TTC549 (cell line): Measurements from ENCODE around the gene KRT7.
"Not testable (repeated sequence)": the region's sequence is repeated elsewhere in the genome, so short reads cannot be mapped to it uniquely, and the experiment has no call there.

Experiments used
- FAIRE-seq: peaks from 2 replicates; lab custom pipeline; 2012; peaks lifted over from hg19 to GRCh38; lab: Jason Lieb, UNC

KRT7 gene

GRCh38 chr12:52257074-52257551, 24.1 kb downstream of the KRT7 start:
- no peak for FAIRE-seq

- FAIRE-seq = not testable (repeated sequence)
Measured at GRCh38 chr12:52257922-52258321, 24.9 kb downstream of the KRT7 start.

- no peak for FAIRE-seq
Measured at GRCh38 chr12:52258335-52258901, 25.4 kb downstream of the KRT7 start.

DNA sequence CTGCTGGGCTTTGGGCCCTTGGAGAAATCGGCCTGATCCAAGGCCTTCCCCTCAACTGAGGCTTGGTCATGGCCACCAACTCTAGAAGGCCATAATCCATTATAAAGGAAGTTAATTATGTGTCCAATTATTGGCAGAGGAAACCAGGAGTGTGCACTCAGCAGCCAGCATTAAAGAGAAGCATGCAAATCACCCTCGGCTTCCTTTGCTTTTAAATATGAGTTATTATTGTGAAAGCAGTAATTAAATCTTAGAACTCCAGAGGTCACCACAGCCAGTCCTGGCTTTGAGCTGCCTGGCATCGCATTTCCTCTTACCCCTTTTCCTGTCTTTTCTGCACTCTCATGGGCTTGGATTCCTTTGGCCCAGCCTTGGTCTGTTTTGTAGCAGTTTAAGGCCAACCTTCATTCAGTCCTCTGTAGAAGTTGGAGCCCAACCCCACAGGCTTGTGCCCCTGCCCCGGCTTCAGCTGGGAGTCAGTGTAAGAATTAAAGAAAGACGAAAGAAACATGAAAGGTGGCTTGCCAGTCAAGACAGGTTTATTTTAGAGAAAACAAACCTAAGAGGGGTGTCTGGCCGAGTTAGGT, 26.7 kb downstream of the KRT7 start:
- FAIRE-seq = no peak

- FAIRE-seq = no peak
Measured at GRCh38 chr12:52260361-52261207, 27.5 kb downstream of the KRT7 start.

GRCh38 chr12:52261208-52261484, 28.1 kb downstream of the KRT7 start:
- FAIRE-seq = no peak

DNA sequence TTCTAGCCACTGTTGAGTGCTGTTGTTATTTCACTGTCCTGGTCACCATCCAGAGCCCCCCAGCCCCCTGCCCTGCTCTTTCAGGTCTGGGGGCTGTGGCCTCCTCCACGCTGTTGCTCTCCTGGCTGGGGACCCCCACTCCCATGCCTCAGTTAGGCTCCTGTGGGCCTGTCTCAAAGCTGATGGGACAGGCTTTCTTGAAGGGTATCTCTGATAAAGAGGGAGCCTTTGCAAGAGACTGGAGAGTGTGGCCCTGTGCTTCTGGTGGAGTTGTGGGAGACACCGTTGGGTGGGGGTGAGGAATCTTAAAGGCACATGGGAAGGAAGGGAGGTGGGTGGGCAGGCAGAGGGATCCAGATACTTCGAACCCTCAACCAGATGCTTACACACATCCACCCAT, 29.2 kb downstream of the KRT7 start:
- FAIRE-seq = no peak

- no peak for FAIRE-seq
Measured at GRCh38 chr12:52263761-52264434, 30.9 kb downstream of the KRT7 start.

GRCh38 chr12:52264435-52264825, 31.4 kb downstream of the KRT7 start:
- FAIRE-seq = no peak

- FAIRE-seq = no peak
Measured at GRCh38 chr12:52266514-52266913, 33.5 kb downstream of the KRT7 start.

DNA sequence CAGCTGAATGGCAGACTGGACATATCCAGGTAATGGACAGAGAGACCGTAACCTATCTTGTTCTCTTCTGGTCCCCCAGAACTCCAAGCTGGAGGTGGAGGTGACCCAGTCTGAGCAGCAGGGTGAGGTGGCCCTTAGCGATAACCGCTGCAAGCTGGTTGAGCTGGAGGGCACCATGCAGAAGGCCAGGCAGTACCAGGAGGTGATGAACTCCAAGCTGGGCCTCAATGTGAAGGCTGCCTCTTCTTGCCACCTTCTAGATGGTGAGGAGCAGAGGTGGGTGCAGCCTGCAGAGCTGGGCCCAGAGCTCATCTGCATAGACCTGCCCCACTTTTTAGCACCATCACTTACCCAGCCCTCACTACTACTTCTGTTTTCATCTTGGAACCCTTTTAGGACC, 34.2 kb downstream of the KRT7 start:
- no peak for FAIRE-seq

GRCh38 chr12:52267699-52268098, 34.7 kb downstream of the KRT7 start:
- no peak for FAIRE-seq

DNA sequence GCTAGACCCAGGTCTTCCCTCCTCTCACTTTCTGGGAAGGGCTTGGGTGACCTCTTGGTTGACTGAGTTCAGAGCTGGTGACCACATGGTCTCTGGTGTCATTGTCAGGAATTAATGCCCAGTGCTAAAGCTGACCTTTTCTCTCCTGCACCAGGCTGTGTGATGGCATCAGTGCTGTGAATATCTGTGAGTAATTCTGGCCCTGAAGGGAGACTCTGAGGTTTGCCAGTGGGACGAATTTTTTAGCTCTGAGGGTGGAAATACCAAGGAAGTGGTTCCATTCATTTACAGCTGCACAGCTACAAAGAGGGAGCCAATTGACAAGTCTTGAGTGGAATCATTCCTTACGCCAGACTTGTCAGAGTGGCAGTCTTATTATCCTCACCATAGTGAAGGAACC, 35.2 kb downstream of the KRT7 start:
- no peak for FAIRE-seq

GRCh38 chr12:52270541-52271070, 37.6 kb downstream of the KRT7 start:
- no peak for FAIRE-seq

- FAIRE-seq = no peak
Measured at GRCh38 chr12:52271158-52271557, 38.1 kb downstream of the KRT7 start.

DNA sequence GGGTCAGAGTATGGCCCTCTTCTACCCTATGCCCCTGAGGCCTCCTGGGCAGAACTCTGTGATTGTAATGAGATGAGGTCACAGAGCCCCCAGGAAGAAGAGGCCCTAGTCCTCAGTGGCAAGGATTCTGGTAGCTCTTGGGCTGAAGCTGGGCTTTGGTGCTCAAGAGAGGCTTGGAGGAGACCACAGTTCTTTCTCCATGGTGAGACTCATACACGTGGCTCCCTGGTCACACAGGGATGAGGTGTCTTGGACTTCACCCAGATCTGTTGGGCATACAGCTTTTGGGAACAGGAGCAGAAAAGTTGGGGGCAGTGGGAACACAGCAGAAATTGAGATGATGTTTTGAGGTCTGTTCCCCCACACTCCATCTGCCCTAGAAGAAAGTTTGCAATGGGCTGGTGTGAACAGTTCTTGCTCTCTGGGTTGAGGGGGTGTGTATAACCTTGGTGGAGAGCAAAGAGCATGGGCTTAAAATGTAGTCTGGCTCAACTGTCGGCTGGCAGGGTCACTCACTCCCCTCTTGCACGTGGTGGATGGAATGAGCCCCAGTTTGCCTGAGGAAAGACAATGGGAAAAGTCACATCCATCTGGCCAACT, 41.6 kb downstream of the KRT7 start, which contains the start of gene KRT86:
KRT86 (plus strand) TSS at position 125 of the 600 bp plus-strand sequence. CDS start 27,272 bp downstream, outside the sequence.
- no peak for FAIRE-seq

DNA sequence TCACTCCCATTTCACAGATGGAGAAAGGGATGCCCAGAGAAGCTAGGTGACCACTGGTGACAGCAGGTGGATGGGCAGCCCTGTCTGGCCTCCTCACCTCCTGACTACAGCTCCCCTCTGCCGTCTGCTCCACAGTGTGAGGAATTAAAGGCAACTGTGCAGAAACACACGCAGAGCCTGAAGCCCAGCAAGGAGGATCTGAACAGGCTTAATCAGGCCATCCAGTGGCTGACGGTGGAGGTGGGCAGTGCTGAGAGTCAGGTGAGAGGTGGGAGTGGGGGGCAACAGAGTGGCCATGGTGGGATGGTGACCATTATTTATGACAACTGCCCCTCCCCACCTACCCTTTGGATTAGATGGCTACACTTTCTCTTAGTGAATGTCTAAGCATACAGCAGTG, 42.6 kb downstream of the KRT7 start:
- no peak for FAIRE-seq

- no peak for FAIRE-seq
Measured at GRCh38 chr12:52277486-52278245, 44.6 kb downstream of the KRT7 start.

- FAIRE-seq = no peak
Measured at GRCh38 chr12:52278575-52279421, 45.8 kb downstream of the KRT7 start.
